Hepatocyte (in vitro differentiated cells): ENCODE measurements around the gene STK10. TPM values are rescaled to one million over a fixed set of nuclear protein-coding genes. Genes with fewer than 3 reads are reported as not detected.

Experiments
- DNase-seq: peaks from one replicate; pipeline ENCODE4 v3.0.0-alpha.2; 2016; ENCODE audit warnings: low spot score
- H2AFZ ChIP-seq: fragments of 200-600 bp; sonication (generic); 2 replicates; pipeline ENCODE4 v1.6.0; 2016; ENCODE audit warnings: antibody characterized with exemption, mild to moderate bottlenecking
- H3K27ac ChIP-seq: fragments of 200-600 bp; sonication (generic); 2 replicates; pipeline ENCODE4 v1.5.1; 2016; ENCODE audit warnings: mild to moderate bottlenecking
- H3K27me3 ChIP-seq: fragments of 200-600 bp; sonication (generic); 2 replicates; pipeline ENCODE4 v1.6.1; 2016
- H3K36me3 ChIP-seq: fragments of 200-600 bp; sonication (generic); replicated peaks from 2 replicates; pipeline ENCODE4 v1.5.1; 2016; ENCODE audit warnings: low read depth; ENCODE audit not compliant: insufficient read depth
- H3K4me1 ChIP-seq: fragments of 200-600 bp; sonication (generic); 2 replicates; pipeline ENCODE4 v1.5.1; 2016; ENCODE audit warnings: mild to moderate bottlenecking, moderate library complexity; ENCODE audit not compliant: insufficient read depth
- H3K4me2 ChIP-seq: fragments of 200-600 bp; sonication (generic); 2 replicates; pipeline ENCODE4 v1.6.0; 2016
- H3K4me3 ChIP-seq: fragments of 200-600 bp; sonication (generic); 2 replicates; pipeline ENCODE4 v1.5.1; 2016; ENCODE audit warnings: mild to moderate bottlenecking
- H3K79me2 ChIP-seq: fragments of 200-600 bp; sonication (generic); 2 replicates; pipeline ENCODE4 v1.6.0; 2017; ENCODE audit warnings: mild to moderate bottlenecking
- H3K9me2 ChIP-seq: fragments of 200-600 bp; sonication (generic); replicated peaks from 2 replicates; pipeline ENCODE4 v1.6.0; 2017; ENCODE audit warnings: mild to moderate bottlenecking; ENCODE audit not compliant: insufficient read depth
- H3K9me3 ChIP-seq: fragments of 200-600 bp; sonication (generic); 2 replicates; pipeline ENCODE4 v1.5.1; 2016; ENCODE audit warnings: low read depth, mild to moderate bottlenecking
- H4K20me1 ChIP-seq: fragments of 200-600 bp; sonication (generic); 2 replicates; pipeline ENCODE4 v1.6.0; 2016; ENCODE audit warnings: mild to moderate bottlenecking; ENCODE audit not compliant: insufficient read depth, poor library complexity, severe bottlenecking
- CTCF ChIP-seq: fragments of 200-600 bp; sonication (generic); IDR thresholded peaks from 2 replicates; pipeline ENCODE4 v1.5.1; 2016; ENCODE audit warnings: antibody characterized with exemption, mild to moderate bottlenecking; ENCODE audit not compliant: poor library complexity
- EZH2 ChIP-seq: fragments of 200-600 bp; sonication (generic); IDR thresholded peaks from 2 replicates; pipeline ENCODE4 v1.6.1; 2016; ENCODE audit warnings: antibody characterized with exemption, mild to moderate bottlenecking, borderline replicate concordance
- EZH2phosphoT487 ChIP-seq: fragments of 200-600 bp; sonication (generic); IDR thresholded peaks from one replicate; pipeline ENCODE4 v1.6.1; 2018; ENCODE audit warnings: antibody characterized with exemption, mild to moderate bottlenecking, low read depth, moderate library complexity; ENCODE audit not compliant: unreplicated experiment, severe bottlenecking
- WGBS: methylation state at CpG from one replicate; pipeline ENCODE4 v1.1.6; 2016; ENCODE audit warnings: low lambda C conversion rate; ENCODE audit errors: missing lambda C conversion rate; 5-methylcytosine and 5-hydroxymethylcytosine counted together
- polyA plus RNA-seq: library from polyadenylated mRNA; unstranded; fragments of >200 nt; fragmentation: Nextera tagmentation; extraction: Ambion mirVana; gene quantifications from 2 replicates; pipeline ENCODE4 v1.2.1, GENCODE V29; 2016
- total RNA-seq: library from RNA; depleted of rRNA; stranded (reverse); fragments of >200 nt; gene quantifications from 2 replicates; pipeline ENCODE4 v1.2.3, GENCODE V29; 2014

Gene STK10
- total and polyA plus RNA-seq, 2 experiments from 2014 or later, result 11.3 to 19.3 TPM

DNA sequence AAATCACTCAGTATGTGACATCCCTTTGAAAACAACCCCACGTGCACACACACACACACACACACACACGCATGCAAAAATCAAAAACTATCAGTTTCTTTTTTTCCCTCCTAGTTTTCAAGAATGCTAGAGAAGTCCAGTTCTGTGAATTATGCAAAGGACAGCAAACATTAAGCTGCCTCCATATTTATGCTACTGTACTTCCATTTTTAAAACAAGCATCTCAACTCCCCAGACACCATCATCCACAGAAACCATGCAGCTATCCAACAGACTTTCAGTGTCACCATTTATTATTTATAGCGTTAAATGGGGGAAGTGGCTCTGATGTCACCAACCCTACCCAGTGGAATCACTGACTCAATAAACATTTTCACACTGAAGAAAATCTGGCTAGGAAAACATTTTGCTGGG lies 183.2 kb downstream of the STK10 start:
- DNase-seq, result no peak
- WGBS, result 43% methylated on average over 3 of the region's 3 CpGs
- H4K20me1 ChIP-seq, result peaks cover 51% of the 10 kb centered on the region
- peak overlapping the region; percentile 92 for H3K4me2 ChIP-seq
- no peaks in the 10 kb centered on the region for H3K36me3 ChIP-seq
- H3K27ac ChIP-seq, result peak overlapping the region; percentile 98
- H3K4me3 ChIP-seq, result peak overlapping the region; percentile 56
- no peaks in the 10 kb centered on the region for H3K9me3 ChIP-seq
- peaks cover 28% of the 10 kb centered on the region for H3K4me1 ChIP-seq
- no peak overlapping the region for H2AFZ ChIP-seq
- no peak for TF ChIP-seq EZH2phosphoT487
- no peak for TF ChIP-seq CTCF
- TF ChIP-seq EZH2, result no peak
- H3K79me2 ChIP-seq, result peaks cover 68% of the 10 kb centered on the region
- no peaks in the 10 kb centered on the region for H3K9me2 ChIP-seq
- H3K27me3 ChIP-seq, result no peaks in the 10 kb centered on the region

GRCh38 chr5:172003746-172004145 lies 184.3 kb downstream of the STK10 start:
- Histone ChIP-seq H2AFZ (no peak overlapping the region), H3K9me3 (no peaks in the 10 kb centered on the region), H3K4me1 (peaks cover 28% of the 10 kb centered on the region), H3K9me2 (no peaks in the 10 kb centered on the region), H3K27ac (peak overlapping the region; percentile 98), H3K36me3 (no peaks in the 10 kb centered on the region), H3K4me2 (peak overlapping the region; percentile 92), H4K20me1 (peaks cover 62% of the 10 kb centered on the region), H3K4me3 (no peak overlapping the region), H3K79me2 (peaks cover 79% of the 10 kb centered on the region), H3K27me3 (no peaks in the 10 kb centered on the region)
- TF ChIP-seq EZH2phosphoT487, result no peak
- no peak for TF ChIP-seq EZH2
- TF ChIP-seq CTCF, result no peak
- no peak for DNase-seq
- 76% methylated on average over 1 of the region's 1 CpG for WGBS

DNA sequence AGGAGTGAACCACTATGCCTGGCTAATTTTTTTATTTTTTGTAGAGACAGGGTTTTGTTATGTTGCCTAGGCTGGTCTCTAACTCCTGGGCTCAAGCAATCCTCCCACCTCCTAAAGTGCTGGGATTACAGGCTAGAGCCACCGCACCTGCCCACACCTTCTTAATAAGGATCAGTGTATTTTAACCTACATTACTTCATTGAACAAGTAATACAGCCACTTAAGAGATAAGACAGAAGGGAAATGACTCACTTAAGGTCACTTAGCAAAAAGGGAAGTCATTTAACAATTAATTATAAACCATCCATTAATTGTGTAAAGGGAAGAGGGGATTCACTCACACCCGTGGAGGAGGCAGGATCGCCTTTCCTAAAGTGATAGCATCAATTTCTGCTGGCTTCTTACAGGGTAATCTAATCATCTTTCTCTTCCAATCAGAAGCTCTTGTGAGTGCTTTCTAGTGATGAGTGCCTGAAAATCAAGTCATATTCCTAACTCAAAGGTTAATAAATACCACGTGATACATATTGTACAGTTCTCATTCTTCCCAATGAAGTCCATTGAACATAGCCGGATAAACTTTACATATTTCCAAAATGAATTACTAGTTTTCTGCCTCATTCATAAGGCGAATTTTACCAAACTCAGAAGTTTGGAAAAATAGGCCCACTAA lies 185.0 kb downstream of the STK10 start:
- H3K27me3 ChIP-seq, result no peaks in the 10 kb centered on the region
- H3K4me3 ChIP-seq, result no peak overlapping the region
- H3K36me3 ChIP-seq, result no peaks in the 10 kb centered on the region
- 83% methylated on average over 6 of the region's 6 CpGs for WGBS
- DNase-seq, result no peak
- H3K9me3 ChIP-seq, result no peaks in the 10 kb centered on the region
- H3K4me1 ChIP-seq, result peaks cover 23% of the 10 kb centered on the region
- no peak for TF ChIP-seq CTCF
- TF ChIP-seq EZH2, result no peak
- TF ChIP-seq EZH2phosphoT487, result no peak
- H2AFZ ChIP-seq, result no peak overlapping the region
- peaks cover 70% of the 10 kb centered on the region for H4K20me1 ChIP-seq
- peak overlapping the region; percentile 98 for H3K27ac ChIP-seq
- peak overlapping the region; percentile 92 for H3K4me2 ChIP-seq
- no peaks in the 10 kb centered on the region for H3K9me2 ChIP-seq
- peaks cover 83% of the 10 kb centered on the region for H3K79me2 ChIP-seq

- no peaks in the 10 kb centered on the region for H3K27me3 ChIP-seq
- H2AFZ ChIP-seq, result no peak overlapping the region
- H3K36me3 ChIP-seq, result no peaks in the 10 kb centered on the region
- DNase-seq, result no peak
- 29% methylated on average over 2 of the region's 2 CpGs for WGBS
- H3K9me3 ChIP-seq, result no peaks in the 10 kb centered on the region
- H4K20me1 ChIP-seq, result peaks cover 76% of the 10 kb centered on the region
- no peak overlapping the region for H3K4me2 ChIP-seq
- peaks cover 22% of the 10 kb centered on the region for H3K4me1 ChIP-seq
- no peak overlapping the region for H3K27ac ChIP-seq
- H3K4me3 ChIP-seq, result no peak overlapping the region
- H3K79me2 ChIP-seq, result peaks cover 90% of the 10 kb centered on the region
- TF ChIP-seq EZH2, result no peak
- TF ChIP-seq CTCF, result peak; percentile 35
- no peaks in the 10 kb centered on the region for H3K9me2 ChIP-seq
Observed at GRCh38 chr5:172002310-172002709, 185.7 kb downstream of the STK10 start.
